Nephron (organoid): ENCODE measurements around the gene NDUFB6.

Experiments
- H3K27ac Mint-ChIP-seq, 3 experiments: 2 replicates each; pipeline ENCODE4 v1.8.0; 2020; ENCODE audit warnings: mixed read lengths in 3 of 3, mild to moderate bottlenecking in 2 of 3, moderate library complexity in 1 of 3
- H3K27me3 Mint-ChIP-seq: 2 replicates; pipeline ENCODE4 v1.8.0; 2021; ENCODE audit warnings: low read depth, mild to moderate bottlenecking, moderate library complexity, mixed read lengths
- H3K36me3 Mint-ChIP-seq: 2 replicates; pipeline ENCODE4 v1.8.0; 2020; ENCODE audit warnings: low read depth, mixed read lengths
- H3K4me1 Mint-ChIP-seq: 2 replicates; pipeline ENCODE4 v1.8.0; 2020; ENCODE audit warnings: mixed read lengths
- H3K4me3 Mint-ChIP-seq, 3 experiments: 2 replicates each; pipeline ENCODE4 v1.8.0; 2020; ENCODE audit warnings: mild to moderate bottlenecking in 3 of 3, mixed read lengths in 3 of 3, moderate library complexity in 2 of 3
- H3K9me3 Mint-ChIP-seq: 2 replicates; pipeline ENCODE4 v1.8.0; 2020; ENCODE audit warnings: mixed read lengths
- TF ChIP-seq, protein P1 (sequence below), 3 experiments: fragments of 200-600 bp; sonication (generic); IDR thresholded peaks; one replicate each; pipeline ENCODE4 v1.5.0; 2021; ENCODE audit warnings: antibody characterized with exemption in 3 of 3; ENCODE audit not compliant: unreplicated experiment in 3 of 3

NDUFB6 gene

GRCh38 chr9:32533816-32534215 is 39.1 kb downstream of the NDUFB6 start:
- Mint-ChIP-seq H3K36me3 (peaks cover 35% of the 10 kb centered on the region), H3K9me3 (peaks cover 14% of the 10 kb centered on the region), H3K4me1 (no peaks in the 10 kb centered on the region), H3K27ac (no peak overlapping the region), H3K4me3 (no peak overlapping the region), H3K27me3 (no peaks in the 10 kb centered on the region)
- TF ChIP-seq, protein P1, sequence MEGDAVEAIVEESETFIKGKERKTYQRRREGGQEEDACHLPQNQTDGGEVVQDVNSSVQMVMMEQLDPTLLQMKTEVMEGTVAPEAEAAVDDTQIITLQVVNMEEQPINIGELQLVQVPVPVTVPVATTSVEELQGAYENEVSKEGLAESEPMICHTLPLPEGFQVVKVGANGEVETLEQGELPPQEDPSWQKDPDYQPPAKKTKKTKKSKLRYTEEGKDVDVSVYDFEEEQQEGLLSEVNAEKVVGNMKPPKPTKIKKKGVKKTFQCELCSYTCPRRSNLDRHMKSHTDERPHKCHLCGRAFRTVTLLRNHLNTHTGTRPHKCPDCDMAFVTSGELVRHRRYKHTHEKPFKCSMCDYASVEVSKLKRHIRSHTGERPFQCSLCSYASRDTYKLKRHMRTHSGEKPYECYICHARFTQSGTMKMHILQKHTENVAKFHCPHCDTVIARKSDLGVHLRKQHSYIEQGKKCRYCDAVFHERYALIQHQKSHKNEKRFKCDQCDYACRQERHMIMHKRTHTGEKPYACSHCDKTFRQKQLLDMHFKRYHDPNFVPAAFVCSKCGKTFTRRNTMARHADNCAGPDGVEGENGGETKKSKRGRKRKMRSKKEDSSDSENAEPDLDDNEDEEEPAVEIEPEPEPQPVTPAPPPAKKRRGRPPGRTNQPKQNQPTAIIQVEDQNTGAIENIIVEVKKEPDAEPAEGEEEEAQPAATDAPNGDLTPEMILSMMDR (IDR thresholded peaks at IDR 0.05; ENCODE audit: unreplicated experiment in 3 of 3): no peak

DNA sequence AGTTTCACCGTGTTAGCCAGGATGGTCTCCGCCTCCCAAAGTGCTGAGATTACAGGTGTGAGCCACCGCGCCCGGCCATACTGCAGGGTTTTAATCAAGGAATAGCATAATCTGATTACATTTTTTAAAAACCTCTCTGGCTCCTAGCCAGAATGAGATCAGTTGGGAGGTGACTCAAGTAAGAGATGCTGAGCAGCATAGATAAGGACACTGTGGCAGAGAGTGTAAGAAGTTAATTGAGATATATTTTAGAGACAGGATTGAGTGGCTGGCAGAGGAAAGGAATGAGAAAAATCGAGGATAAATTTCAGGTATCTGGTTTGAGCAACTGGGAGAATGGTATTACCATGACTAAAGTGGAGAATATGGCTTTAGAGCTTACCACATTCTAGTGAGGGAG is 39.6 kb downstream of the NDUFB6 start:
- H3K27ac Mint-ChIP-seq: no peak overlapping the region
- no peaks in the 10 kb centered on the region for H3K27me3 Mint-ChIP-seq
- H3K36me3 Mint-ChIP-seq: peaks cover 35% of the 10 kb centered on the region
- TF ChIP-seq, protein P1 (IDR thresholded peaks at IDR 0.05; ENCODE audit: unreplicated experiment in 3 of 3): no peak
- no peaks in the 10 kb centered on the region for H3K4me1 Mint-ChIP-seq
- peaks cover 14% of the 10 kb centered on the region for H3K9me3 Mint-ChIP-seq
- no peak overlapping the region for H3K4me3 Mint-ChIP-seq

DNA sequence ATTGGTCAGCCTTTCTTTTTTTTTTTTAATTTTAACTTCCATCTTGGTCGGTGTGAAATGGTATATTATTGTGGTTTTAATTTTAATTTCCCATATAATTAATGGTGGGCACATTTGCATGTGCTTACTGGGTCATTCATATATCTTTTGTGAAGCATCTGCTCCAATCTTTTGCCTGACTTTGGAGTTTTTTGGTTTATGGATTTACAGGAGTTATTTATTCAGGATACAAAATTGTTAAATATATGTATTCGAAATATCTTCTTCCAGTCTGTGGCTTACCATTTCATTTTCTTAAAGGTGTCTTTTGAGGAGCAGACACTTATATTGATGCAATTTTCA is 46.3 kb downstream of the NDUFB6 start:
- no peaks in the 10 kb centered on the region for H3K27me3 Mint-ChIP-seq
- H3K4me3 Mint-ChIP-seq: peak overlapping the region; percentile 91 to 93 (median 93)
- H3K9me3 Mint-ChIP-seq: peaks cover 22% of the 10 kb centered on the region
- H3K36me3 Mint-ChIP-seq: peaks cover 22% of the 10 kb centered on the region
- H3K4me1 Mint-ChIP-seq: peaks cover 20% of the 10 kb centered on the region
- TF ChIP-seq, protein P1 (IDR thresholded peaks at IDR 0.05; ENCODE audit: unreplicated experiment in 3 of 3): no peak
- peak overlapping the region; percentile 80 to 95 (median 92) for H3K27ac Mint-ChIP-seq

DNA sequence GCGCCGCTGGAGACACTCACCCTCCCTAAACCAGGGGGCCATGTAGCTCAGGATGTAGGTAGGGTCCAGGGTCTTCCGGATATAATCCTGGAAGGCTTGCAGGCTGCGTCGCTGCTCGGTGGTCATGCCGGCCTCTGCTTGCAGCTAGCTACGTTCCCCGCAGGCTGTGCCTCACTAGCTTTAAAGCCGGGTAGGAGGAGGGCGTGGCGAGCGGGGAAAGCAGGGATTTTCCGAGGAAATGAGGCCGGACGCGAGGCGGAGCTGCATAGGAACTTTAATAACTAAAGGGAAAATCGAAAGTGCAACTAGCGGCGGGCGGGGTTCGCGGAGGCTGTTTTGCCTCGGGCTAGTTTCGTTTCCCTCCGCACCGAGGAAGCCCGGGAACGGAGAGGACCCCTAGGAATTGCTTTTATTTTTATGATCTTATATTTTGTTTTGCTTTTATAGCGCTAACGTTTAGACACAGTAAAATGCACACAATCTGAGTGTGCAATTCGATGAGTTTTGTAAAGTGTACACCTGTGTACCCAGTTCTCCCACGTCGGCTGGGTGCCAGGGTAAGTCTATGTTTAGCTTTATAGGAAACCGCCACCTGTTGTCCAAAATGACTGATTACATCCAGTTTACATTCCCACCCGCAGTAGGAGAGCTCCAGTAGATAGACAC is 46.8 kb downstream of the NDUFB6 start, which contains the start of gene RIGI:
RIGI (minus strand) TSS at position 156 of the 666 bp plus-strand sequence; CDS start at position 126, 30 bp downstream.
- Mint-ChIP-seq H3K4me3 (peak within 1 kb of the TSS; percentile 91 to 93 (median 93)), H3K27ac (peak within 1 kb of the TSS; percentile 80 to 95 (median 92)), H3K36me3 (peaks cover 22% of the 10 kb centered on the region), H3K27me3 (no peaks in the 10 kb centered on the region), H3K9me3 (peaks cover 22% of the 10 kb centered on the region), H3K4me1 (peaks cover 20% of the 10 kb centered on the region)
- TF ChIP-seq, protein P1 (IDR thresholded peaks at IDR 0.05; ENCODE audit: unreplicated experiment in 3 of 3): peak; percentile 51 to 68 (median 63)

- Mint-ChIP-seq H3K36me3 (peaks cover 18% of the 10 kb centered on the region), H3K4me3 (peak overlapping the region; percentile 91 to 93 (median 93))
- TF ChIP-seq, protein P1 (IDR thresholded peaks at IDR 0.05; ENCODE audit: unreplicated experiment in 3 of 3): no peak
These were observed 47.3 kb downstream of the NDUFB6 start for GRCh38 chr9:32525709-32526030.

More at GRCh38 chr9:32525709-32526030, 47.3 kb downstream of the NDUFB6 start:
- H3K27me3 Mint-ChIP-seq: no peaks in the 10 kb centered on the region
- peaks cover 20% of the 10 kb centered on the region for H3K4me1 Mint-ChIP-seq
- H3K9me3 Mint-ChIP-seq: peaks cover 18% of the 10 kb centered on the region
- H3K27ac Mint-ChIP-seq: peak overlapping the region; percentile 80 to 95 (median 92)
